Measurements from ENCODE around the gene TSPYL1.
"Not testable (repeated sequence)": the region's sequence is repeated elsewhere in the genome, so short reads cannot be mapped to it uniquely, and the experiment has no call there.

The TSPYL1 gene

DNA sequence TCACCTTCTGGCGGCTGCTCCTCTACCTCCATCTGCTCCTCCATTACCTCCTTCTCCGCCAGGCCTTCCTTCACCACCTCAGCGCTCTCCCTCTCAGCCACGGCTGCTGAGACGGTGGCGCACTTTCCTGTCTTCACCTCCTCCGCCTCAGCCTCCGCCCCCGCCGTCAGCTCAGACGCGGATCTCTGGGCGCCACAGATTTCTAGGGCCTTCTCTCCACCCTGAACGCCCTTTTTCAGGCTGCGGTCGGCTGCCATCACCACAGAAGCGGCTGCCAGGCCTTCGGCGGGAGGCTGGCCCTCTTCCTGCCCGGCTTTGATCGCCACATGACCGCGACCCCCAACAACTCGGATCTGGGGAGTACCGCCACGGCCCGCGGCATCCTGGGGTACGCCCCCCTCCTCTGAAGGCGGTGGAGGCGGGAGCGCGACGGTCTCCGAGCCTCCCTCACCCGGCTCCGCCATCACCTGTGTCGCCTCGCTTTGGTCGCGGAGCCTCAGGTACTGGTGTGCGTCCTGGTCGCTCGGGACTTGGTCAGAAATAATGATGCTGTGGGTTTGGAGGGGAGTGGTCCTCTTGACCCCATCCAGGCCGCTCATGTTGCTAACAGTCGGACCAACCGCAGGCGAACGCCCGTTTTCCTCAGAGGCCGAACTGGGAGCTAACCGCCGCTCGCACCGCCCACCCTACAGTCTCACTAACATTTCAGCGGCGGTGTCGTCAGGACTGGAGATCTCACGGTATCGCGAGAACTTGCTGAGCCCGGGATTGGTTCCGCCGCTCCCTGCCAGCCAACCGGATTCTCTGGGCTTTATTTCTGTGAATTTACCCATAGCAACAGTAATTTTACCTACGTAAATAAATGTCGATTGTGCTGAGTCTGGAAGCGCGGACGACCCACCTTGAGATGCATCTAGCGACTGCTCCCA lies at the start of gene TSPYL1:
Gene TSPYL1 (minus strand): TSS at position 699 of the 929 bp plus-strand sequence. CDS start 100 bp downstream, at position 599.
- DNase-seq (ENCODE audit: low read depth), result peak; percentile 89

GRCh38 chr6:116329156-116329555 lies 49.4 kb upstream of the TSPYL1 start:
- no peak for DNase-seq (ENCODE audit: low read depth)

GRCh38 chr6:116328528-116328903 lies 48.8 kb upstream of the TSPYL1 start:
- no peak for DNase-seq (ENCODE audit: low read depth)

DNA sequence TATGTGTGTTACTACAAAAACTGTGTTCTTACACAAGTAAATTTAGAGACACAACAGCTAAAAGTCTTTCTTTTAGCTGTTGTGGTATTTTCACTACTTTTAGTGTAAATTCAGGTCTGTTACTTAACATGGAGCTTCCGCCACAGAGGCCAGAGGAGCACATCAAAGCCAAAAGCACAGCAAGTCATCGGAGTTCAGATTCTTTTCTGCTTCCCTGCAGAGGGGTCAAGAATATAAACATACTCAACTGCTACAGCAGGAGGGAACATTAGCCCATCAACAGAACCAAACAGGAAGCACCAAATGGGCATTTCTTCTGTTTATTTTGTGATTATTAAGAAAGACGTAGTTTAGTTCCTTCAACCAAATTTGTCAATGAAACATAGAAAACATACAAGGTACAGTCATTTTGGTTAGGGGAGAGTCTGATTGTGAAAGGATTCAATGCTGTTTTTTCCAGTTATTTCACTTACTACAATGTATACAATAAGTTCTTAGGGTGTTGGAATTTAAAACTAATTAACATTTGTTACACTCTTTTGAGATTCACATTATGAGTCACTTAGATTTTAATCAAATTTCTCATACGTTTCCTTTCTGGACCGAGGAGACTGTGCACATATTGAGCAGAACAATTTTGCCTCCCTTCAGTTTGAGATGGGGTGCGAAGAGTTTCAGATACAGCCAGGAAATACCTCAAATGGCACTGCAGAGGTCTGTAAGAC lies 48.2 kb upstream of the TSPYL1 start:
- DNase-seq (ENCODE audit: low read depth), result no peak

DNA sequence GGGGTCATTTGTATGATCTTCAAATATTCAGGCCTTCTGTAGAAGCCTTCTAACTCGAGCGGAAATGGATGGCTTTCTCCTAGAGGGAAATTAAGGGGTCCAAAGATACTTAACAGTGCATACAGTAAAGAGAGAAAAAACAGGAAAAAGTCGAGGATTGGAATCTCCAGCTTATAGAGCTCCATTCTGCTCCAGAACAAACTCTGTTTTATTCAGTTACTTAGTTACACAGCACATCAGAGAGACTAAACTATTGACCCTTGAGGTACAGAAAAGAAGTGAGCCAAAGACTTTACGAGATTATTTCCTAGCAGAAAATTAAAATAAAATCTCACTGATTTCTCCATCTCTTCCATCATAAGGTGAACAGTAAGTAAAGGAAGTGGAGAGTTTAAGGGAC lies 47.3 kb upstream of the TSPYL1 start:
- DNase-seq (ENCODE audit: low read depth), result no peak

- no peak for DNase-seq (ENCODE audit: low read depth)
These were observed 46.5 kb upstream of the TSPYL1 start for GRCh38 chr6:116326181-116326671.

GRCh38 chr6:116325634-116326132 lies 46.0 kb upstream of the TSPYL1 start:
- not testable (repeated sequence) for DNase-seq (ENCODE audit: low read depth)

DNA sequence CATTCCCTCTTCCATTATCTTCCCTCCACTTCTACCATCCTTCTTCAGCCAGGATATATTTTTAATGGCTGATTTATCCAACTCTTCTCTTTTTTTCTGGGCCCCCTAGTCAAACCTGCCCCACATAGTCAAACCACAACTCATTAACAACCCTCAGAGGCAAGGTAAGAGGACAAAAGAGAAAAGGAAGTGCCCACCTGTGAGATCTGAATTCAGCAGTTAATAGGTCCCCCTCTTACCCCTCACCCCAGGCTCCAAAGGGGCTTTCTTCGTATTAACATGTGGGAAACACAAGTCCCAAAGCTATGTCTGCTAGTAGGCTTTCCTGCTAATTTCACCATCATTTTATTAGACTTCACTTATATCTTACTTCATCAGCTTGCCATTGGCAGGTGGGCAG lies 44.1 kb upstream of the TSPYL1 start:
- no peak for DNase-seq (ENCODE audit: low read depth)

- not testable (repeated sequence) for DNase-seq (ENCODE audit: low read depth)
These were observed 42.2 kb upstream of the TSPYL1 start for GRCh38 chr6:116321933-116322332.

- no peak for DNase-seq (ENCODE audit: low read depth)
These were observed 37.2 kb upstream of the TSPYL1 start for GRCh38 chr6:116316772-116317467.

DNA sequence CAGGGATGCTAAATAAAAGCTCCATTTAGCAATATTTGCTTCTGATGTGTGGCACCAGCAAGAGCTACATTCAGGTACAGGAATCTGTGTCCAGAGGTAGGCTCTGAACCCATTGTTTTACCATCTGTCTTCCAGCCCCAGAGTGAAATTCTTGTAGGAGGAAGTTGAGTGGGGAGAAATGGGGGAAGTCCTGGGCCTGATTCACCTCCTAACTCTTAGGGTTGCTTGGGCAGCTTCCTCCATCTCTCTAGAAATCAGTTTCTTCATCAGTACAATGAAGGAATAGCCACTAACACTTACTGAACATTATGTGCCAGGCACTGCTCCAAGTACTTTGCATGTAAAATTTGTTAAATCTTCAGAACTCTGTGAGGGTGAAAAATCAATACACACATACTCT lies 35.1 kb upstream of the TSPYL1 start:
- DNase-seq (ENCODE audit: low read depth), result no peak

- DNase-seq (ENCODE audit: low read depth), result no peak
These were observed 34.5 kb upstream of the TSPYL1 start for GRCh38 chr6:116314218-116314617.

GRCh38 chr6:116313101-116313776 lies 33.5 kb upstream of the TSPYL1 start:
- DNase-seq (ENCODE audit: low read depth), result no peak

GRCh38 chr6:116309657-116310056 lies 29.9 kb upstream of the TSPYL1 start:
- DNase-seq (ENCODE audit: low read depth), result no peak

GRCh38 chr6:116309001-116309400 lies 29.3 kb upstream of the TSPYL1 start:
- no peak for DNase-seq (ENCODE audit: low read depth)

- no peak for DNase-seq (ENCODE audit: low read depth)
These were observed 27.9 kb upstream of the TSPYL1 start for GRCh38 chr6:116307633-116308032.

DNA sequence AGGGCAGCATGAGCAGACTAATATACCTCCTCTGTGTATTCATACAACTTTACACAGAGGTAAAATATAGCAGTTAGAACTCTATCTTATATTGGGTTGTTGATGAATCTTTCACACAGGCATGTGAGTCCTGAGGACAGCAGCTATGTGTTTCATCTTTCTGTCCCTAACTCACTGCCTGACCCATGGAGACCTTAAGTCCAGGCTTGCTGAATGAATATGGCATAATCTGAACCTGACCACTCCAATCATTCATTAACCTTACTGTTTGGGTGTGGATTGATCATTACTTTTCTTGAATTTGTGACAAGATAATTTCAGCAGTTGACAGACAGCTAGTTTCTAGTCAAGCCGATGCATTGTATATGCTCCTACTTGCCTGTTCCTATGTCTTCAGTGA lies 27.3 kb upstream of the TSPYL1 start:
- DNase-seq (ENCODE audit: low read depth), result no peak

DNA sequence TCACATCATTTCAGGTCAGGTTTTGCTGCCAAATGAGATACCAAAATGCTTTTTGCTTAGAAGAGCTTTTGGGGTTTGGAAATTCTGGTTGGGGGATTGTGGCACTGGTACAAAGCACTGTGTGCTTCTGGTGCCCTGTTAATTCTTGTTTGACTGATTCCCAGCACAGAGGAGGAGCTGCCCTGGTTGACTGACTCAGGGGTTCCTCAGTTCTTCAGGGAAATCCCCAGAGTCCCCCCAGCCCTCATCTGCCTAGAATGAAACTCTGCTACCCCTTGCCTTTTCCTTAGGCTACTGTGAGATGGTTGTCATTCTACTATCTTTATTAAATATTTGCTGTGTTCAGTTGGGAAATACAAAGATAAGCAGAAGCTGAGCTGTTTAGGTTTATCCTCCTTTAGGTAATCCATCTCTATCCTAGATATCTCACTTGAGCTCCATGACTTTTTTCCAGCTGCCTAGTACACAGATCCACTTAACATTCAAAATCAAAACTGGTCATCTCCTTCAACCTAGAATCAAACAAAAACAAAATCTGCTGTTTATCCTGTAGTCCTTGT lies 24.9 kb upstream of the TSPYL1 start:
- no peak for DNase-seq (ENCODE audit: low read depth)

DNA sequence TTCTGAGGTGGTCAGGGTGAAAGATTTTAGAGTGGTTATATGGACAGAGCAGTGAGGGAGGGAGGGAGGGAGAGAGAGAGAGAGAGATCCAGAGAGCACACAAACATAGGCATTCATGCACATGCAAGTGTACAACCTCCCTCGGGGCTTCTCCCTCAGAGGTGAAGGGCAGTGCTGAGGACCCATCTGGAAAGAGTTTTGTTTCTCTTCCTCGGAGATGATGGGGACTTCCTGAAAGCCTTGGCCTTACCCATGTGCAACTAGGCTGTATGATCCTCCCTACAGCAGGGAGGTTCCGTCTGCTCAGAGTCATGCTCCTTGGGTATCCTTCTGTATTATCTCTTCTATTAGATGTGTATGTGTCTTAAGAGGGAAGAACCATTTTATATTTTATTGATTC lies 21.4 kb upstream of the TSPYL1 start:
- DNase-seq (ENCODE audit: low read depth), result no peak

DNA sequence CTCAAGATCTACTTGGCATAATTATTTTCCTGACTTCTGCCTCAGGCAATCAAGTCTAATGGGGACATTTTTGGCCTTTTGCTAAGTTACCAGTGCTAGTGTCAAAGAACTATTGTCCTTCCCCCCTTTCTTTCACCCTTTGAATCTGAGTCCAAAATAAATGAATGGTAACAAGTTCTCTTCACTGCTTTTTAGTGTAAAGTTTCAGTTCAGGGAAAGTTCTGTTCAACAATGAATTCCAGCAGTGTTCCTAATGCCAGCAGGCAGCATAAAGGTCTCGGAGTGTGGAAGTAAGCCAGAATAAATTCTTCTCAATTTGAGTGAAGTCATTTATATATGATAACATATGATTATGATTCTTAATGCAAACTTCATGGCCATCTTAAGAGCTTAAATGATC lies 20.8 kb upstream of the TSPYL1 start:
- DNase-seq (ENCODE audit: low read depth), result no peak

DNA sequence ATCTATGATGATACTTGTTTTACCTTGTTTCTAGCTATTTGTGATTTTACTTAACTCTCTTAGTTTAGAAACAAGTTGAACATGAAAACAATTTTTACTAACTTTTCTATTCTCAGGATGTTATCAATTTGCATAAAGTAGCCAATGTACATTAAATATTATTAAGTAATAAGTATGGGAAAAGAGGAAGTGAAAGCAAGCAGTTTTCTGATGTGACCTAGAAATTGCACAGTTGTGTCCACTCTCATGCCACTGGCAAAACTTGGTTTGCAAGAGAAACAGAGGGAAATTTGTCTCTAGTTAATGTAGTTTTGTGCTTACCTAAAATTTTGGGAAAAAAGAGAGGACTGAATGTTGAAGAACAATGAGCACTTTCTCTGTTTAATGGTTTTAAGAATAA lies 19.2 kb upstream of the TSPYL1 start:
- no peak for DNase-seq (ENCODE audit: low read depth)

Measured in HS-5 (cell line).